Neuronal stem cell (in vitro differentiated cells): ENCODE results near the gene SERPINB12.

Experiments
- DNase-seq: peaks from one replicate; pipeline ENCODE4 v3.0.0-alpha.2; 2013; ENCODE audit warnings: low spot score
- H2AFZ ChIP-seq: one replicate; pipeline ENCODE4 v1.6.1; 2013; ENCODE audit warnings: mild to moderate bottlenecking, low read length, inconsistent platforms
- H2AK5ac ChIP-seq: 2 replicates; pipeline ENCODE4 v1.6.1; 2013; ENCODE audit warnings: low read depth, mild to moderate bottlenecking, inconsistent platforms, low read length, moderate library complexity, mixed read lengths
- H2BK120ac ChIP-seq: 2 replicates; pipeline ENCODE4 v1.6.1; 2013; ENCODE audit warnings: low read depth, mild to moderate bottlenecking, inconsistent platforms, low read length, moderate library complexity, mixed read lengths
- H2BK12ac ChIP-seq: one replicate; pipeline ENCODE4 v1.6.1; 2013; ENCODE audit warnings: low read length, inconsistent platforms
- H2BK15ac ChIP-seq: 2 replicates; pipeline ENCODE4 v1.6.1; 2013; ENCODE audit warnings: mild to moderate bottlenecking, low read length, inconsistent platforms, mixed read lengths
- H2BK5ac ChIP-seq: one replicate; pipeline ENCODE4 v1.6.1; 2013; ENCODE audit warnings: inconsistent platforms, mild to moderate bottlenecking, low read length, moderate library complexity
- H3K14ac ChIP-seq: one replicate; pipeline ENCODE4 v1.6.1; 2013; ENCODE audit warnings: low read length, inconsistent platforms
- H3K18ac ChIP-seq: 2 replicates; pipeline ENCODE4 v1.6.1; 2013; ENCODE audit warnings: low read length, inconsistent platforms
- H3K23ac ChIP-seq: 2 replicates; pipeline ENCODE4 v1.6.1; 2013; ENCODE audit warnings: low read depth, mild to moderate bottlenecking, mixed read lengths, low read length, inconsistent platforms; ENCODE audit not compliant: poor library complexity
- H3K27ac ChIP-seq: replicated peaks from 3 replicates; pipeline ENCODE4 v1.5.1; 2013; ENCODE audit warnings: low read length, inconsistent platforms
- H3K27me3 ChIP-seq, 3 experiments: 2 replicates each; pipeline ENCODE4 v1.6.1; 2013; ENCODE audit warnings: low read length in 3 of 3, mild to moderate bottlenecking in 2 of 3, inconsistent platforms in 1 of 3, low read depth in 1 of 3, mixed read lengths in 1 of 3, moderate library complexity in 1 of 3; ENCODE audit not compliant: control insufficient read depth in 3 of 3, insufficient read depth in 3 of 3
- H3K36me3 ChIP-seq, 2 donors: replicated peaks in 1 of 2; 2 replicates each; pipeline ENCODE4 v1.6.1; 2013; ENCODE audit warnings: low read length in 2 of 2; ENCODE audit not compliant: control insufficient read depth in 2 of 2, insufficient read depth in 2 of 2
- H3K4ac ChIP-seq: 2 replicates; pipeline ENCODE4 v1.6.1; 2013; ENCODE audit warnings: inconsistent platforms, mild to moderate bottlenecking, low read length, moderate library complexity
- H3K4me1 ChIP-seq, 2 donors: 1 replicate in 1 of 2; 2 replicates in 1 of 2; pipeline ENCODE4 v1.6.1; 2013; ENCODE audit warnings: low read length in 2 of 2, low read depth in 1 of 2; ENCODE audit not compliant: control insufficient read depth in 2 of 2, insufficient read depth in 1 of 2
- H3K4me2 ChIP-seq: one replicate; pipeline ENCODE4 v1.6.1; 2013; ENCODE audit warnings: mild to moderate bottlenecking, low read length, inconsistent platforms; ENCODE audit not compliant: insufficient read depth, poor library complexity, severe bottlenecking
- H3K4me3 ChIP-seq, 2 donors: 2 replicates each; pipeline ENCODE4 v1.5.1; 2013; ENCODE audit warnings: low read length in 2 of 2, mild to moderate bottlenecking in 2 of 2, inconsistent platforms in 1 of 2, moderate library complexity in 1 of 2
- H3K79me1 ChIP-seq: one replicate; pipeline ENCODE4 v1.6.1; 2013; ENCODE audit warnings: low read depth, mild to moderate bottlenecking, inconsistent platforms, low read length, moderate library complexity
- H3K9ac ChIP-seq: one replicate; pipeline ENCODE4 v1.6.1; 2013; ENCODE audit warnings: mild to moderate bottlenecking, low read depth, low read length, inconsistent platforms; ENCODE audit not compliant: poor library complexity
- H3K9me3 ChIP-seq, 2 donors: replicated peaks in 1 of 2; 2 replicates each; pipeline versions ENCODE3 to v1.6.1; 2013; ENCODE audit warnings: low read length in 2 of 2, mild to moderate bottlenecking in 2 of 2, inconsistent platforms in 1 of 2, low read depth in 1 of 2, mixed read lengths in 1 of 2, moderate library complexity in 1 of 2; ENCODE audit not compliant: control insufficient read depth in 2 of 2, insufficient read depth in 1 of 2
- H4K8ac ChIP-seq: one replicate; pipeline ENCODE4 v1.6.1; 2013; ENCODE audit warnings: low read depth, mild to moderate bottlenecking, inconsistent platforms, low read length, moderate library complexity
- H4K91ac ChIP-seq: one replicate; pipeline ENCODE4 v1.6.1; 2013; ENCODE audit warnings: low read length, low read depth, mild to moderate bottlenecking, inconsistent platforms; ENCODE audit not compliant: poor library complexity
- WGBS, 2 donors: extraction: QIAGEN DNeasy Blood & Tissue Kit; methylation state at CpG; one replicate each; pipeline ENCODE4 v1.1.7; 2013; ENCODE audit warnings: missing lambda C conversion rate in 2 of 2, mixed read lengths in 1 of 2; ENCODE audit not compliant: insufficient read length in 2 of 2, insufficient replicate concordance in 1 of 2; ENCODE audit errors: extremely low coverage in 2 of 2; 5-methylcytosine and 5-hydroxymethylcytosine counted together

SERPINB12 gene

GRCh38 chr18:63506336-63506646 lies 35.9 kb upstream of the SERPINB12 start:
- DNase-seq: no peak
- Histone ChIP-seq H3K4me2 (no peak overlapping the region), H3K27ac (no peak overlapping the region), H2BK15ac (no peak overlapping the region), H3K36me3 (no peaks in the 10 kb centered on the region), H3K14ac (no peak overlapping the region), H3K23ac (no peak overlapping the region), H4K91ac (no peak overlapping the region), H2BK12ac (no peak overlapping the region), H3K4me1 (no peaks in the 10 kb centered on the region), H3K9ac (no peak overlapping the region), H4K8ac (no peak overlapping the region), H3K79me1 (no peaks in the 10 kb centered on the region), H2AK5ac (no peak overlapping the region), H3K9me3 (no peaks in the 10 kb centered on the region), H2AFZ (no peak overlapping the region), H3K18ac (no peak overlapping the region), H3K4ac (no peak overlapping the region), H2BK120ac (no peak overlapping the region), H3K4me3 (no peak overlapping the region), H3K27me3 (no peaks in the 10 kb centered on the region), H2BK5ac (no peak overlapping the region)
- no CpG with 5 or more reads among the region's 3 CpGs for WGBS, 2 donors

GRCh38 chr18:63508596-63508995 lies 33.6 kb upstream of the SERPINB12 start:
- no peak overlapping the region for H3K4me3 ChIP-seq
- no peak overlapping the region for H3K27ac ChIP-seq
- no peak overlapping the region for H4K91ac ChIP-seq
- H3K9me3 ChIP-seq: no peaks in the 10 kb centered on the region
- no peak overlapping the region for H2BK15ac ChIP-seq
- no peak overlapping the region for H3K18ac ChIP-seq
- H2BK120ac ChIP-seq: no peak overlapping the region
- H2AK5ac ChIP-seq: no peak overlapping the region
- no peak overlapping the region for H3K4me2 ChIP-seq
- H3K9ac ChIP-seq: no peak overlapping the region
- no peak overlapping the region for H3K4ac ChIP-seq
- H4K8ac ChIP-seq: no peak overlapping the region
- H3K79me1 ChIP-seq: no peaks in the 10 kb centered on the region
- no peak overlapping the region for H3K23ac ChIP-seq
- WGBS, 2 donors: no CpG with 5 or more reads among the region's 3 CpGs
- H2BK5ac ChIP-seq: no peak overlapping the region
- no peak for DNase-seq
- no peaks in the 10 kb centered on the region for H3K36me3 ChIP-seq
- peaks cover 0 to 3% (median 0%) of the 10 kb centered on the region in 3 experiments for H3K27me3 ChIP-seq
- H2AFZ ChIP-seq: no peak overlapping the region
- no peak overlapping the region for H3K14ac ChIP-seq
- H2BK12ac ChIP-seq: no peak overlapping the region
- H3K4me1 ChIP-seq: no peaks in the 10 kb centered on the region

- Histone ChIP-seq H3K4me2 (no peak overlapping the region), H3K79me1 (no peaks in the 10 kb centered on the region), H3K27me3 (peaks cover 0 to 3% (median 0%) of the 10 kb centered on the region in 3 experiments), H2BK120ac (no peak overlapping the region), H3K36me3 (no peaks in the 10 kb centered on the region), H3K4me1 (no peaks in the 10 kb centered on the region), H2BK5ac (no peak overlapping the region), H3K9me3 (no peaks in the 10 kb centered on the region), H3K14ac (no peak overlapping the region), H4K91ac (no peak overlapping the region), H2BK12ac (no peak overlapping the region), H3K18ac (no peak overlapping the region), H3K4ac (no peak overlapping the region), H3K9ac (no peak overlapping the region), H2AFZ (peak overlapping the region; percentile 39), H2AK5ac (no peak overlapping the region), H2BK15ac (no peak overlapping the region), H3K23ac (no peak overlapping the region), H3K4me3 (no peak overlapping the region), H3K27ac (no peak overlapping the region), H4K8ac (no peak overlapping the region)
- peak; percentile 39 for DNase-seq
- WGBS, 2 donors: no CpG with 5 or more reads among the region's 7 CpGs
Measured at GRCh38 chr18:63511285-63511684, 30.9 kb upstream of the SERPINB12 start.

GRCh38 chr18:63514326-63514725 lies 27.8 kb upstream of the SERPINB12 start:
- H3K9ac ChIP-seq: no peak overlapping the region
- H3K36me3 ChIP-seq: no peaks in the 10 kb centered on the region
- H3K18ac ChIP-seq: no peak overlapping the region
- no peaks in the 10 kb centered on the region for H3K9me3 ChIP-seq
- H2BK120ac ChIP-seq: no peak overlapping the region
- no peak overlapping the region for H3K4me3 ChIP-seq
- no peak overlapping the region for H3K23ac ChIP-seq
- no peak for DNase-seq
- H2AFZ ChIP-seq: no peak overlapping the region
- no peak overlapping the region for H2AK5ac ChIP-seq
- H4K8ac ChIP-seq: no peak overlapping the region
- H2BK12ac ChIP-seq: no peak overlapping the region
- H3K4me1 ChIP-seq: peaks cover 0 to 2% of the 10 kb centered on the region in 2 donors
- no peak overlapping the region for H3K27ac ChIP-seq
- H2BK15ac ChIP-seq: no peak overlapping the region
- H3K79me1 ChIP-seq: no peaks in the 10 kb centered on the region
- H4K91ac ChIP-seq: no peak overlapping the region
- H3K14ac ChIP-seq: no peak overlapping the region
- no peak overlapping the region for H3K4me2 ChIP-seq
- H3K4ac ChIP-seq: no peak overlapping the region
- no peak overlapping the region for H2BK5ac ChIP-seq
- H3K27me3 ChIP-seq: peaks cover 0 to 3% (median 0%) of the 10 kb centered on the region in 3 experiments
- no CpG with 5 or more reads among the region's 6 CpGs for WGBS, 2 donors
